HG02885 (cell line): Measurements from ENCODE around the gene DEF6.
A peak's percentile ranks its signal among the peaks of the same experiment; 100 is the strongest.
"Not testable (repeated sequence)": the region's sequence is repeated elsewhere in the genome, so short reads cannot be mapped to it uniquely, and the experiment has no call there.

Source experiments
- ATAC-seq: cut with Tn5 transposase; IDR thresholded peaks from one replicate; pipeline ENCODE4 v1.9.1; 2021; ENCODE audit warnings: mild to moderate bottlenecking; ENCODE audit not compliant: unreplicated experiment, poor library complexity

Gene DEF6

DNA sequence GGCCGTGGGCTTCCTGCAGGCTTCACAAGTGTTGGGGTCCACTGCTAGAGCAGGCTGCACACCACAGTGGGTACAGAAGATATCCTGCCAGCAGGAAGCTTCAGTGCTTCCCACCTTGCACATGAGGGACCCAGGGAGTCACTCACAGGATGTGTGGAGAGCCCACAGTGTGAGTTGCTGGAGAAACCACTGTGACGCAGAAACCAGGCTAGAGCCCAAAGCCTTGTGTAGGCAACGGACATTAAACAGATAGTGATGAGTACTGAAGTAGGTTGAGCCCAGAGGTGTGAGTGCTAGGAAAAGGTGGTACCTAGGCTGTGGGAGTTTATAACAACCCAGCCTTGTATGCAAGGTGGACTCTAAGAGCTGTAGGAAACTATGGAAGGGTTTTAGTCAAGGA lies 18.9 kb upstream of the DEF6 start:
- no peak for ATAC-seq

DNA sequence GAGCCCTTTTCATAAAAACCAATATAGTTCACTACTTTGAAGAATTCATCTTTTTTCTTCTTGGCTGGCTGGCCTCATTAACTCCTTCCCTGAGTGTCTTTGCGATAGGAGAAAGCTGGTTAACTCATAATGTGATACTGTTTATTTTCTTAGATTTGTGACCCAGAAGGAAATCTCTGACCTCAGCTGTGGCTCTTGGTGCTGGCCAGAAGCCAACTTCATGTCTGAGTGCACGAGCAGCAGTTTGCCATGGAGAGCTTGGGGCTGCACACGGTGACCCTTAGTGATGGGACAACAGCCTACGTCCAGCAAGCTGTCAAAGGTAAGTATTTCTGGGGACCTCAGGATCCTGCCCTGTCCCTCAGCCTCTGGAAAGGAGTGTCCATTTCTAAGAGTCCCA lies 16.7 kb upstream of the DEF6 start:
- no peak for ATAC-seq

DNA sequence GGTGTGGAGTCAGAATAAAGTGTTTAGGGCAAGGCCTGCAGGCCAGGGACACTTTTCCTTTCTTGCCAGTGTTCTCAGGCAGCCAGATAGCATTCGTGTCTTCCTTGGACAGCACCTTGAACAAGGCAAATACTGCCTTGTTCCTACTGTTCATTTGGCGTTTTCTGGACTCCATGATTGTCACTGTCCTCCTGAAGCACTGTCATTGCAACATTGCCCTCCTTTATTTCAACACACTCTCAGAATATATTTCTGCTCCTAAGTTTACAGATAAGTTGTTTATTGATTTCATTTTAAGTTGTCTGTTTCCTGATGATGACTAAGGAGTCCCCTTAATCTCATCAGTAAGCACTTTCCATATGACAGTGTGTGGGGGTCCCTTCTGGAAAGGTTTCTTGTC lies 15.1 kb upstream of the DEF6 start:
- no peak for ATAC-seq

DNA sequence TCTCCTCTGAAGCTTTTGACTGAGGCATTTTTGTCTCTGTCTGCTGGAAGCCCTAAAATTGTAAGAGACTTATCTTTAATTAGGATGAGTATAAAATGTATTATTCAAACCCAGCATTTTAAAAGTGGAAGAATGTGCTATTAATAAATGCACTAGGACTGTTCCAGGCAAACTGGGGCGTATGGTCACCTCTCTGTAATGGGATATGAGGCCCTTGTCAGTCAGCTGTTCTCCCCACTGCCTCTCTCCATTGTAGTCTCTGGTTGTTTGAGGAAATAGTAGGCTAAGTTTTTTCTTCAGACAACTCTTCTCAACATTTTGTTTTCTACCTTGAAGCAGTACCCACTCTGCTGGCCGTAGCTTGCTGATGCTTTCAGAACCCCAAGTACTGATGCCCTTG lies 14.3 kb upstream of the DEF6 start:
- no peak for ATAC-seq

DNA sequence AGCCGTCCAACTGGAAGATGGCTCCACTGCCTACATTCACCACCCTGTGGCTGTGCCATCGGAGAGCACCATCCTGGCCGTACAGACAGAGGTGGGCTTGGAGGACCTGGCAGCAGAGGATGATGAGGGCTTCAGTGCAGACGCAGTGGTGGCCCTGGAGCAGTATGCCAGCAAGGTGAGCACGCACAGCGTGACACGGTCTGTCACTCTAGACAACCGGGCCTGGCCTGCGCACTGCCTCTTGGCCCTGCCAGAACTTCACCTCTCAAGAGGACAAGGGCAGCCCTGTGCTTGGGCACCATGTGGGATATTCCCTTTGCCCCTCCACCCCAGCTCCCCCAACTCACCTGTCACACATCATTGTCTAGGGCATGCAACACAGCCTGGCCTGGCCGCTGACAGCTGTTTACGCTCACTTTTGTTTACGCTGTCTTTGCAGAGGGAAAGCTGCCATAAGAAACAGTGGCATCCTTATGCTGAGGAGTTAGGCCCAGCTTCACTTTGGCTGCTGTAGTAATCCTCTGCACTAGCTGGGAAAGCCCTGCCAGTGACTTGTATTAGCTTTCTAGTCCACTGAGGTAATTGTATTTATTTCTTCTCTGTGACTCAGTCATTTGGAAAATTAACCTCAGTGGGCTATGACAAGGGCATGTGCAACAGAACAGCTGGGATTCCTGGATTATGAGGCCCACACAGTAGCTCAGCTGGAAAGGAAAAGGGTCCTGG lies 9.8 kb upstream of the DEF6 start:
- no peak for ATAC-seq

DNA sequence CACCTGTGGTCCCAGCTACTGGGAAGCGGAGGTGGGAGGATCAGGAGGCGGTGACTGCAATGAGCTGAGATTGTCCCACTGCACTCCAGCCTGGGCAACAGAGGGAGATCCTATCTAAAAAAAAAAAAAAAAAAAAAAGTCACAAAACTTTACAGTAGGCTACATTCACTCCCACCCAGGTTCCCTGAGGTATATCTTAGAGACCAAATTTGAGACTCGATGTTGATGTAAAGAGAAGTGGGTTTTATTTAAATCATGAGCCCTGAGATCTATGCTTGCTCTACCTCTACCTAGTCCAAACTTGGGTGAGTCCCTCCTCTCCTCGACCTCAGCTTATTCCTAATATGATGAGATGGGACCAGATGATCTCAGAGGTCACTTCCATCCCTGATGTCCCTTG lies 8.8 kb upstream of the DEF6 start:
- ATAC-seq: no peak

DNA sequence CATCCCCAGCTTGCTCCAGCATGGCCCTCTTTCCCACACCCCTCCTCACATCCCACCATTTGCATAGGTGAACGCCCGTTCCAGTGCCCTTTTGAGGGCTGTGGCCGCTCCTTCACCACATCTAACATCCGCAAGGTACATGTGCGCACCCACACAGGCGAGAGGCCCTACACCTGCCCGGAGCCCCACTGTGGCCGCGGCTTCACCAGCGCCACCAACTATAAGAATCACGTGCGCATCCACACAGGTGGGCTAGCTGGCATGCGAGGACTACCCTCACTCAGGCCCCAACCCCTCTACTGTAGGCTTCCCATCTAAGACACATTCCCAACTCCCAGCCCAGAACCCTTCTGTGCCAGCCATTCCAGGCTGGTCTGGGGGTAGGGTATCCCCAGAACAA lies 6.1 kb upstream of the DEF6 start:
- ATAC-seq: no peak

DNA sequence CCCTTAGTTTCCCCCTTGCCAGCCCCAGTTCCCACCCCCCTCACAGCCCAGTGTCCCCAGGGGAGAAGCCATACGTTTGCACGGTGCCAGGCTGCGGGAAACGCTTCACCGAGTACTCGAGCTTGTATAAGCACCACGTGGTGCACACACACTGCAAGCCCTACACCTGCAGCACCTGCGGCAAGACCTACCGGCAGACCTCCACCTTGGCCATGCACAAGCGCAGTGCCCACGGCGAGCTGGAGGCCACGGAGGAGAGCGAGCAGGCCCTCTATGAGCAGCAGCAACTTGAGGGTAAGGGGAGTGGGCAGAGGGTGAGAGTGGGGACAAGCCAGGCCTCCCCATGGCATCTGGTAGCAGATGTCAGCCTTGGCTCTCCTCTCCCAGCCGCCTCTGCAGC lies 5.1 kb upstream of the DEF6 start:
- no peak for ATAC-seq

DNA sequence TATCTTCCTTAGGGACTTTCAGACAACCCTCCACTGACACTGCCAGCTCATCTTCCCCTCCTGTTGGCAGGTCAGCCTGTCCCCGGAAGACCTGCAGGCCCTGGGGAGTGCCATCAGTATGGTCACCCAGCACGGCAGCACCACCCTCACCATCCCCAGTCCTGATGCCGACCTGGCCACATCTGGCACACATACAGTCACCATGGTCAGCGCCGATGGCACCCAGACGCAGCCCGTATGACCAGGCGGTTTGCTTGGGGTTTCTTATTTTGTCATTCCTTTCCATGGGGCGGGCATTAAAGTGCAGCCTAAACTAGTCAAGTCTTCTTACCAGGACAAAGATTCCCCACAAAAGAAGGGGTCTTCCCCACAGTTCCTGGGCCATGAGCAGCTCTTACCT lies 3.9 kb upstream of the DEF6 start:
- no peak for ATAC-seq

DNA sequence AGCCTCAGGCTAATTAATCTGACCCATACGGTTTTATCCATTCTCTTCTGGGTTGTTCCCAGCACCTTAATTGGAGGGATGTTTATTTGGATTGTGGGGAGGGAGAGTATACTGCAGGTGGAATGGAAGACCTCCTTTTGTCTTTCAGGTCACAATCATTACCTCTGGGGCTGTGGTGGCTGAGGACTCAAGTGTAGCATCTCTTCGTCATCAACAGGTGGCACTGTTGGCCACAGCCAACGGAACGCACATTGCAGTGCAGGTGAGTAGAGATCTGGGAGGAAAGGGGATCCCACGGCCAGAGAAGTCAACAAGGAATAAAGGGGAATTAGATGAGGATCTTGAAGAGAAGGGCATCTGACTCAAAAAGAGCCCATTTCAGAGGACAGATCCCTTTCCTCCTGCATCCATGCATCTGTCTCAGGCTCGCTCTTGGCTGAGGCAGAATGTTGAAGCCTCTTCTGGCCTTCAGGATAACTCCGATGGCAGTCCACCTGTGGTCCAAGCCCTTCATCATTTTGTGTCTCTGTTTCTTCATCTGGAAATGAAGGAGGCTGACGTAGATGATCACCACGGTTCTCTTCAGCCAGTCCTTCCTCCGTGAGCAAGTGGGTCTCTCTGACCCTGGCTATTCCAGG lies 3.2 kb upstream of the DEF6 start:
- no peak for ATAC-seq

DNA sequence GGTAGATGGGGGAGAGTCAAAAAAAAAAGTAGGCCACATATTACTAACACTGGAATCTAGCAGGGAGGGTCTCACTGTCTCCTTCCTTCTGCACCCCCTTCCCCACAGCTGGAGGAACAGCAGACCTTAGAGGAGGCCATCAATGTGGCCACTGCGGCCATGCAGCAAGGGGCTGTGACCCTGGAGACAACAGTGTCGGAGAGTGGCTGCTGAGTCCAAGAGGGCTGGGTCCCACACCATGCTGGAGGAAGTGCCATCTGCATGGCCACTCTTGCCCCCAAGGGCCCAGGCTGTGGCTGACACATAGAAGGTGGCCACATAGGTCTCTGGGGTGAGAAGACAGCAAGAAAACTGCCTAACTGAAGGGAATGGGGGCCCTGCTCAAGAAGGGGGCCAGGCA lies 2.6 kb upstream of the DEF6 start:
- ATAC-seq: no peak

DNA sequence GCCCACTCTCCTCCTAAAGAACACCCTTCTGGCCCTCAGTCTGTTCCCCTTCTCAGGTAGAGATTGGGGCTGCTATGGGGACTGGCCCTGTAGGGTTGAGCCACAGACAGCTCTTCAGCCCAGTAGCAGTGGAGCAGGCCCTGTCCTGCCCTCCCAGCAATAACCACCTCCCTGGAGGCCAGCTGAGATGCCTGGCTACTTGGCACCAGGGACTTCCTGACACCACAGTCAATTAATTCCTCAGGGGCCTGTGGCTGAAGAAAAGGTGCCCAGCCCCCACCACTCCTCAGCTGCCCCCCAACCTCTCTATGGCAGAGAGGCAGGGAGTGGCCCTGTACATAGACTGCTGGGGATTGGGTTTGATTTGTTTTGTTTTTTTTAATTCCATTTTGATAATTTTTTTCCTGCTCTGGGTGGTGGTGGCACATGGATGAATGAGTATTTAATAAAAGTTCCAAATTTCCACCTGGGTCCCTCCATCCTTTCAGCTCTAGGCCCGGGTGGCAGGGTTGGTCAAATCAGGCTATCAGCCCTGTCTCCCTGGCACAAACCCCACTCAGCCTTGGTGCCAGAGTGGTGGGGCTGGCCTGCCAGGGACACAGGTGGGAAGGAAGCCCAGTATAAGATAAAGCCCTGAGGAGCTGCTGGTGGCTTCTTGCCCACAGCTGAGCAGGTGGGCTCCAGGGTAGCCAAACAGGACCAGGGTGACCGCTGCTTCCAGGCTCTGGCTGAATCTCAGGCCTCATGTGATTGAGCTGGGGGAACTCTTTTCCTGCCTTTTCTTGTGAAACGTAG lies 1.9 kb upstream of the DEF6 start:
- no peak for ATAC-seq

DNA sequence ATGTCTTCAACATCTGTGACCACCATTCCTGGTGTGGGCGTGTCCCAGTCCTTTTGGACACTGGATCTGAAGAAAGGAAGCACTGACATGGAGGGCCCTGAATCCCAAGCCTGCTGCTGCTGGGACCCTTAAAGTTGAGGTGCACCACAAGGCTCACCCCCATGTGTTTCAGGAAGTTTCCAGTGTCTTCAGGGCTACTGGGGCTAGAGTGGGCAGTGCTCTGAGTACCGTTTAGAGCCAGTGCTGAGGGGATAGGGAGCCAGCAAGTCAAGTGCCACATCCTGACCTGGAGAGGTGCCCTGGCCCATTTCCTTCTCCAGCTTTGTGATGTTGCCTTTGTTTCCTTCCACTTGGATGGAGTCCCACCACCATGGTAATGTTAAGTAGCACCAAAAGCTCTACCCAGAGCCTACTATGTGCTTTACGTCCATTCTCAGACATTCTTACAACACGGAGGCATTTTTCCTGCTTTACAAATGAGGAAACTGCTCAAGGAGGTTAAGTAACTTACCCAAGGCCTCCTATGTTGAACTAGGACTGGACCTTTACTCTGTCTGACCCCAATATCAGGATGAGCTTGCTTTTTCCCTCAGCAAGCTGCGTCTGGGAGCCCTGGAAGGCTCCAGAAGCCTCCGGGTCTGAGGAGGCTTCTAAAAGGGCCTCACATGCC lies 552 bp upstream of the DEF6 start:
- peak; percentile 4 for ATAC-seq

DNA sequence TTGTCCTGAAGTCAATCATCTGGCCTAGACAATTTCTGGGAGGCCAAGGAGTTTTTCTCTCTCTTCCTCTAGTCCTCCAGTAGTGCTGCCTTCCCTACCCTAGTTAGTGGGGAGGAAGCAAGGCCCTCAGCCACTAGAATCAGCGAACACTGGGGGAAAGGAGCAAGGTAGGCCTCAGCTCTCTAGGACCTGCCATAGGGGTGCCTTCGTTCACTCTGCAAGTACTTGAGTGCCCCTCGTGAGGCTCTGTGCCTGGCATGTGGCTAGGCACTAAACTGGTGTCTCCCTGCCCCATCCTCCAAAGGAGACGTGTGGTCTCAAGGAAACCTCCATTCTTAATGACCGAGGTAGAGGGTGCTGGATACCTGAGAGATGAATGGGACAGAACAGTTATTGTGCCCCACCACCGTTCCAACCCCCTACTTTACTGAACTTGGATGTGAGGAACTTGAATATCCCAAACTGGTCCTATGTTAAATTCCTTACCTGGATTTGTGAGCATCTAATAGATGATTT lies 1.1 kb downstream of the DEF6 start:
- ATAC-seq: no peak

DNA sequence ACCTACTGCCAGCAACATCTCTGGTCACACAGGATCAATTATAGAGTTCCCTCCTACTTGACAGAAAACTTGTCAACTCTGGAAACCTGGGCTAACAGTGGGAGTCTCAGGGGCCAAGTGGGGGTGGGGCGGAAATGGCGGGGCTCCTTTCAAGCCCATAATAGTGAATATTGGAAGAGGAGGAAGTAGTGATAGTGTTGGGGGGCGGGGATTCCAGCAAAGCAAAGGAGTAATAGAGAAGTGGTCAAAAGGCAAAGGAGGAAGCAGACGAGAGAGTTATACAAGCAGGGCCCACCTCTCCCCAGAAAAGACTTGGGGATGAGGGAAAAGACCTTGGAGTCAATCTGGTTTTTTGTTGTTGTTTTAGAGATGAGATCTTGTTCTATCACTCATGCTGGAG lies 2.1 kb downstream of the DEF6 start:
- no peak for ATAC-seq

DNA sequence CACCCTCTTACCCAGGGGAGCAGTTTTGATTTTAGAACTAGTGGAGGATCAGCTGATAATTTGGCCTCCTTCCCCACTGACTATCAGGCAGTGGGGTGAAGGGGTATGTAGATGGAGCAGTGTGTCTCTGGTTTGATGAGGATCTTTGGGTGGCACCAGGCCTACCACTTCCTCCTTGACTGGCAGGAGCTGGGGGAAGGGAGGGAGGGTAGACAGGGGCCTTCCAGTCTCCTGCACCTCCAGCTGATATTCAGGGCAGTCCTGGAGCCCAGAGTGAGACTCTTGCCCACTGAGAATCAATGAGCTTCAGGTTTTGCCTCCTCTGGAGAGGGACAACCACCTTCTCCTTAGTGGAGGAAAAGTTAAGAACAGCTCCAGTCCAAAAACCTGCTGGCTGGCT lies 3.2 kb downstream of the DEF6 start:
- no peak for ATAC-seq

DNA sequence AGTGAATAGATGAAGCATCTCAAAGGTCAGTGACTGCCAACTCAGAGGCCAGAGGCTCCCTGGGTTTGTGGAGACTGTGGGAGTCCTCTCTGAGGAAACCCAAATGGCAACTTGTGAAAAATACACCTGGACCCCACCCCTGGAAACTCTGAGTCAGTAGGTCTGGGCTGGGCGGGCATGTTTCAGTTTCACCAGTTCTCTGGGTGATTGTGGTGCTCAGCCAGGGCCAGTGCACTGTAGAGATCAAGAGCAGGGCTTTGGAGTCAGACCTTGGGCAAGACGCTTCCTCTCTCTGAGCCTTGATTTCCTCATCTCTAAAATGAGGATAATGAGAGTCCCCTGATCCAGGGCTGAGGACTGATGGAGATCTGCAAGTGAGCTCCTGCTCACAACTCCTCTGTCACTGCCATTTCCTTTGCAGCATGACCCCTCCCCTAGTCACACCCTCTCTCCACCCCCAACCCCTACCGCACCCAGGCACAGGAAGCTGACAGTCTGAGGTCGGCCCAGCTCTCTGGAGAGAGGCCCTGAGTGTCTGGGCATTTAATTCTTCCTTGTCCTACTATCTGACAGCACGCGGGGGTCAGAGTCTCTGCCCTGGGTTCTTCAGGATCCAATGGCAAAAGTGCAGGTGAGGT lies 5.1 kb downstream of the DEF6 start:
- ATAC-seq: peak; percentile 80

DNA sequence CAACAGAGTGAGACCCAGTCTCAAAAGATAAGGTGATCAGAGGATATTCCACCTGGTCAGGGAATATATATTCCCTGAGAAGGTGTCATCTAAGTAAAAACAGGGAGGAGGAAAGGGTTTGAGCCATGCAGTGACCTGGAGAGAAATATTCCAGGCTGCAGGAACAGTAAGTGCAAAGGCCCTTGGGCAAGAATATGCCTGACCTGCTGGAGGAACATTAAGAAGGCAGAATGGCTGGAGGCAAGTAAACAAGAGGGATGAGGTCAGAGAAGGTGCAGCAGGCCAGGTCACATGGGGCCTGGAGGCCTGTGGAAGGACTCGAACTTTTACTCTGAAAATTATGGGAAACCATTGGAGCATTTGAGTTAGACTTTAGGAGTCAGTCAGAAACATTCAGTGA lies 6.7 kb downstream of the DEF6 start:
- no peak for ATAC-seq

DNA sequence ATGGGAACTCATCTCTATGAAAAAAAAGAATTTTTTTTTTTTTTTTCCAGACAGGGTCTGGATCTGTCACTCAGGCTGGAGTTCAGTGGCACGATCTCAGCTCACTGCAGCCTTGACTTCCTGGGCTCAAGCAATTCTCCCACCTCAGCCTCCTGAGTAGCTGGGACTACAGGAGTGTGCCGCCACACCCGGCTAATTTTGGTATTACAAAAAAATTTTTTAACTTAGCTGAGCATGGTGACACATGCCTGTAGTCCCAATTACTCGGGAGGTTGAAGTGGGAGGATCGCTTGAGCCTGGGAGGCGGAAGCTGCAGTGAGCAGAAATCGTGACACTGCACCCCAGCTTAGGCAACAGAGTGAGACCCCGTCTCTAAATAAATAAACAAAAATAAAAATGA lies 7.5 kb downstream of the DEF6 start:
- no peak for ATAC-seq

DNA sequence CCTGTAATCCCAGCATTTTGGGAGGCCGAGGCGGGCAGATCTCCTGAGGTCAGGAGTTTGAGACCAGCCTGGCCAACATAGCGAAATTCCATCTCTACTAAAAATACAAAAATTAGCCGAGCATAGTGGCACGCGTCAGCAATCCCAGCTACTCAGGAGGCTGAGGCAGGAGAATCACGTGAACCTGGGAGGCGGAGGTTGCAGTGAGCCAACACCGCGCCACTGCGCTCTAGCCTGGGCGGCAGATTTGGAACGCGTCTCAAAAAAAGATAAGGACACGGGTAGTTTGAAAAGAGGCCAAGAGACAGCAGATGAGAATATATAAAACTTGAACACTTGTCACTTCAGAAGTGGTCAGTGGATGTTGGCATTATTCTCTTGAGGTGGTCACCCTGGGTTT lies 9.5 kb downstream of the DEF6 start:
- ATAC-seq: not testable (repeated sequence)
